Activated naive CD4-positive, alpha-beta T cell treated with anti-CD3 and anti-CD28 coated beads, Interleukin-2, amount 10 ng/mL, durations not matched to agents 5 hours and 36 hours (primary cell): Measurements from ENCODE around the gene RANBP6. TPM values are rescaled to one million over a fixed set of nuclear protein-coding genes. Genes with fewer than 3 reads are reported as not detected.

ENCODE experiments used
- microRNA-seq: library from miRNA; unstranded; fragments of <30 nt; microRNA quantifications from one replicate; pipeline ENCODE4 v1.2.0, GENCODE V29; 2022; ENCODE audit warnings: borderline microRNAs expressed, borderline replicate concordance
- total RNA-seq, 2 experiments: library from RNA; stranded (reverse); gene quantifications; one replicate each; pipeline ENCODE4 v1.2.3, GENCODE V29; 2021

Gene RANBP6
- total RNA-seq, result 10 to 100 TPM; 22.2 to 23.1 TPM

DNA sequence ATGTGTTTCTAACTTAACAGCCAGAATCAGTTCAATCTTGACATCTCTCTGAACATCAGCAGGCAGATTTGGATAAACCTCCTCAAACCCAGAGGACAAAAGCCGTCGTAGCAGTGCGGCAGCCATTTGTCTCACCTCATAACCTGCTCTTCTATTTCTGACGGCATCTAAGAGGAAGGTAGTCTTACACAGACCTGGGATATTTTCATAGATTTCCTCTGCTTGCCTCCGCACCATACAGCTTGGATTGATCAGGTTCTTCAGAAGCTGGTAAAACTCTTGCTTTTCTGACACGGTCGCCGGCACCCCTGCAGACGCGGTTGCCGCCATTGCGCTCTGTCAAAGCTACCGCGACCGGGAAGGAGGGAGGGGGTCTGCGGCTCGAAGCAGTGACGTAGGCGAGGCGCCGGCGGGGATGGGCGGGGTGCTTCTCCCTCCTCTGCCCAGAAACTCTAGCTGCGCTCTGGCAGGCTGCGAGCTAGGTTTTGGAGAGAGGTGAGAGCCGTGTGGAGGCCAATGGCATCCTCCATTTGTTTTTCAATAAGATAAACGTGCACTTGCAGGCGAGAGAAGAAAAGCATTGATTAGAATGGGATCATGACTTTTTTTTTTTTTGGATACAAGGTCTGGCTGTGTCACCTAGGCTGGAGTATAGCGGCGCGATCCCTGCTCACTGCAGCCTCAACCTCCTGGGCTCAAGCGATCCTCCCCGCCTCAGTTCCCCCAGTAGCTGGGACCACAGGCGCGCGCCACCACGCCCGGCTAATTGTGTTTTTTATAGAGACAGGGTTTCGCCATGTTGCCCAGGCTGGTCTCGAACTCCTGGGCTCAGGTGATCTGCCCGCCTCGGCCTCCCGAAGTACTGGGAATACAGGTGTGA, at the start of gene RANBP6:
RANBP6 (minus strand) TSS at position 347 of the 880 bp plus-strand sequence; CDS start at position 330, 17 bp downstream.

Small RNA genes within 50 kb of the gene (microRNA-seq; reads per million reads assigned to microRNA genes)
- not detected for gene MIR4665

Other genes with a start within 250 kb of the RANBP6 start
- 10 to 100 TPM; 31.7 to 32.6 TPM for gene ERMP1, start 182.5 kb downstream of the RANBP6 start, total RNA-seq
- gene MLANA, start 124.7 kb downstream of the RANBP6 start, total RNA-seq, result not detected
- not detected for gene IL33, start 200.2 kb upstream of the RANBP6 start, total RNA-seq